NCI-H2196 (cell line): Measurements from ENCODE around the gene NECAB2.

Experiments used
- DNase-seq: peaks from one replicate; lab custom pipeline; 2025; ENCODE audit not compliant: unreplicated experiment; lab: John Stamatoyannopoulos, UW

Gene NECAB2

DNA sequence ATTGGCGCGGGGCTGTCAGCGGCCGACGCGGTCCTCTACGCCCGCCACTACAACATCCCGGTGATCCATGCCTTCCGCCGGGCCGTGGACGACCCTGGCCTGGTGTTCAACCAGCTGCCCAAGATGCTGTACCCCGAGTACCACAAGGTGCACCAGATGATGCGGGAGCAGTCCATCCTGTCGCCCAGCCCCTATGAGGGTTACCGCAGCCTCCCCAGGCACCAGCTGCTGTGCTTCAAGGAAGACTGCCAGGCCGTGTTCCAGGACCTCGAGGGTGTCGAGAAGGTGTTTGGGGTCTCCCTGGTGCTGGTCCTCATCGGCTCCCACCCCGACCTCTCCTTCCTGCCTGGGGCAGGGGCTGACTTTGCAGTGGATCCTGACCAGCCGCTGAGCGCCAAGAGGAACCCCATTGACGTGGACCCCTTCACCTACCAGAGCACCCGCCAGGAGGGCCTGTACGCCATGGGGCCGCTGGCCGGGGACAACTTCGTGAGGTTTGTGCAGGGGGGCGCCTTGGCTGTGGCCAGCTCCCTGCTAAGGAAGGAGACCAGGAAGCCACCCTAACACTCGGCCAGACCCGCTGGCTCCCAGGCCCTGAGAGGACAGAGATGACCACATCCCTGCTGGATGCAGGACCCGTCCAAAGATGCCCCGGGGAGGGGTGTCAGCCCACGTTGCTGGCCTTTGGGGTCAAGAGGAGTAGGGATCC lies 2.4 kb upstream of the NECAB2 start:
- no peak for DNase-seq

DNA sequence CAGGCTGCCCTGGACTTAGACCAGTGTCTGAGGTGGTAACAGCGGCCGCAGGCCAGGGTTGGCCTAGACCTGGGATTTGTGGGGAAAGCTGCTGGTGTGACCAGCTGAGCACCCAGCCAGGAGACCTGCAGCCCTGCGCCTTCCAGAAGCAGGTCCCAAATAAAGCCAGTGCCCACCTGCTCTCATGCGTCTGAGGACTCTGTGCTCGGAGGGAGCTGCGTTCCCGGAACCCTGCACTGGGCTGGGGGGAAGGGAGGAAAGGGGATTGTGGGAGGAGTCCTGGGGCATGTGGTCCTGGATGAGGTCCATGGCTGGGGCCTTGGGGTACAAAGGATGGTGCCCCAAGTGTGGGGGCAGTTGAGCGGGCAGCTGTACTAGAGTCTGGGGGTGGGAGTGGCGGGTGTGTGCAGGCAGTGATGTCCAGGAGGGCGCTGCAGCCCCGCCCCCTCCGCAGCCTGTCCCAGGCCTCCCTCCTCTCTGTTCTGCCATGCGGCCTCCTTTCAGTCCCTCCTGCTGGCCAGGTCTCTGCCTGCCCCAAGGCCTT lies 1.8 kb upstream of the NECAB2 start:
- DNase-seq: no peak

DNA sequence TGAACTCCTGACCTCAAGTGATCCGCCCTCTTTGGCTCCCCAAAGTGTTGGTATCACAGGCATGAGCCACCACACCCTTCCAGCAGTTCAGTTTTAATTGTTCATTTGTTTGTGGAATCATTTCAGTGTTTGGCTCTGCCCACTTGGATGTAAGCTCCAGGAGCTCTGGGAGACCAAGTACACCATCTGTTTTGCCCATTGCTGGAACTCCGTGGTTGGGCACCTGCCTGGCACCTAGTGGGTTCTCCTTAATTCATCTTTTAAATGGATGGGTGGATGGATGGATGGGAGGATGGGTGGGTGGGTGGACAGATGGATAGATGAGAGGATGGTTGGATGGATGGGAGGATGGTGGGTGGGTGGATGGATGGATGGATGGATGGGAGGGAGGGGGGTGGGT lies 953 bp upstream of the NECAB2 start:
- no peak for DNase-seq

DNA sequence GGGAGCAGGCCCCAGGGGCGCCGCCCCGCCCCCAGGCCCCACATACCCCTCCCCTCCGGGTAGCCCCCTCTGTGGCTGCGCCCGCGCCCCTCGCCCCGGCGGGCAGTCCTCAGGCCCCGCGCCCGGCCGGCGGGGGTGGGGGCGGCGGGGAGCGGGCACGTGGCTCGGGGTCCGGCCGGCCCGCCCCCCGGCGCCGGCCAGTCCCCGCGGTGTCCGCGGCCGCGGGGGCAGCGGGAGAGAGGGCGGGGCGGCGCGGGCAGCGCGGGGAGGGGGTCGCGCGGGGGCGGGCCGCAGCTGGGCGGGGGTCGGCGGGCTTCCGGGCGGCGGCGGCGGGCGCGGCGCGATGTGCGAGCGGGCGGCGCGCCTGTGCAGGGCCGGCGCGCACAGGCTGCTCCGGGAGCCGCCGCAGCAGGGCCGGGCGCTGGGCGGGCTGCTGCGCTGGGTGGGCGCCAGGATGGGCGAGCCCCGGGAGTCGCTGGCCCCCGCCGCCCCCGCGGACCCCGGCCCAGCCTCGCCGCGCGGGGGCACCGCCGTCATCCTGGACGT lies 335 bp downstream of the NECAB2 start:
- DNase-seq: no peak

DNA sequence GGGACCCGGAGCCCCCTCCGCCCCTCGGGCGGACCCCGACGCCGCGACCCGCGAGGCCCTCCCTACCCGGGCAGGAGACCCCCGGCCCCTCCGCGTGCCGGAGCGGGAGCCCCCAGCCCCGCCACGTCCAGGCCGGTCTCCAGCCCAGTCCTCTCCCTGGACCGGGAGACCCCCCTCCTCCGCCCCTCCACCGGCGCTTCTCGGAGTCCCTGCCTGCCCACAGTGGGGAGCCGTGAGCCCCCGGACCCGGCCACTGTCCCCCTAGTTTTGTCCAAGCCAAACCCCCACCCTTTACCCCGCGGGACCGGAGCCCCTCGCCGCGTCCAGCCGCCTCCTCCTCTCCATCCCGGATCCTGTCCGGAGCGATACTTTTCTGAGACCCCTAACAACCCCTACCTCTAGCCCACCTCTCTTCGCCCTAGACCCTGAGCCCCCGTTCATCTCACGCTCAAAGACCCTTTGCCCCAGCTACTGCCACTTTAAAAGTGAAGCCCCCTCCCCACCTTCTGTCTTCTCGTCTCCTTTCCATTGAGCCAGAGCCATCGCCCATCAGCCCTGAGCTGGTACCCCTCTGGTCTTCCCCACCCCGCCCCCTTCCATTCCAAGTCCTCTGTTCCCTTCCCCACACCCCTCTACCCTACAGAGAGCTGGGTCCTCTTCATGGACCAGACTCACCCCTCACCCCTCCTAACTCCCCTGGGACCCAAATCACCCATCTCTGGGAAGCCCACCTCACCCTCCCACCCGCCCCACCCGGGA lies 1.0 kb downstream of the NECAB2 start:
- no peak for DNase-seq

DNA sequence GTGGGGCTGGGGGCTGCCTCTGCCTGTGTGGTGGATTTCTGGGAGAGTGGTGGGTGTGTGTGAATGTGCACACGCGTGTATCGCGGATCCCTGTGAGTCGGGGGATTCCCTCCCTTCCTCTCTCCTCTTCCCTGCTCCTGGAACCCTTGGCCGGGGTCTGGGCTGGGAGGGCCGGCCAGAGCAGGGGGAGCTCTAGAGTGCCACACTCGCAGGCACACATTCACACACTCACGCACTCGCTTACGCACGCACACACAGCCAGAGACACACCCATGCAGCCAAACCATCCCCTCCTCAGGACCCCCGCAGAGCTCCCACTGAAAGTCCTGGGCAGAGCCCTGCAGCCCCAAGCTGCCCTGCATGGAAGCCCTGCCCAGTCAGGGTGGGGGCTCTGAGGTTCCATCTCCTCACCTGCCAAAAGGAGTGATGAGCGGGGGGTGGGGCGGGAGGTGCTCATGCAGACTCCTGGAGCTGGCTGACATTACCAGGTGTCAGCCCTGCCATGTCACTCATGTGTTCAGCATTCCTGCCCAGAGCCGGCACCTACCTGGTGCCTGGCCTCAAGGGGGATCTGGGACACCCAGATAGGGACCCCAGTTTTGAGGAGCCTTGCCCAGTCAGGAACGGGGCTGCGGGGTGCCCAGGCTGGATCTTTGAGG lies 1.9 kb downstream of the NECAB2 start:
- no peak for DNase-seq

DNA sequence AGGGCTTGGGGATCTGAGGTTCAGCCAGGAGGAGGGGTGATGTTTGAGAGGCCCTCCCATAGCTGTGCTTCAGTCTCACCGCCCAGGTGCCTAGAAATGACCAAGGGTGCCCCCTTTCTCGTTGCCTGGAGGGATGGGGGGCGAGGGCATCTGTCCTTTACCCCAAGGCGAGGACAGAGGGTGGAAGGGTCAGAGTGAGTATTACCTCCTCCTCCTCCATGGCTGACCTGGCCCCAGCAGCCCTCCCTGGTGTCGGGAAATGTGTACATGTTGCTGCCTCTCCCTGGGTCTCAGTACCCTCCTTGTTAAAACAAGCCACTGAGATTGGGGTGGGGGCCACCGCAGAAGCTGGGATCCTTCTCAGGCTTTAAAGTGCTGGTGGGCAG lies 2.4 kb downstream of the NECAB2 start:
- DNase-seq: no peak

DNA sequence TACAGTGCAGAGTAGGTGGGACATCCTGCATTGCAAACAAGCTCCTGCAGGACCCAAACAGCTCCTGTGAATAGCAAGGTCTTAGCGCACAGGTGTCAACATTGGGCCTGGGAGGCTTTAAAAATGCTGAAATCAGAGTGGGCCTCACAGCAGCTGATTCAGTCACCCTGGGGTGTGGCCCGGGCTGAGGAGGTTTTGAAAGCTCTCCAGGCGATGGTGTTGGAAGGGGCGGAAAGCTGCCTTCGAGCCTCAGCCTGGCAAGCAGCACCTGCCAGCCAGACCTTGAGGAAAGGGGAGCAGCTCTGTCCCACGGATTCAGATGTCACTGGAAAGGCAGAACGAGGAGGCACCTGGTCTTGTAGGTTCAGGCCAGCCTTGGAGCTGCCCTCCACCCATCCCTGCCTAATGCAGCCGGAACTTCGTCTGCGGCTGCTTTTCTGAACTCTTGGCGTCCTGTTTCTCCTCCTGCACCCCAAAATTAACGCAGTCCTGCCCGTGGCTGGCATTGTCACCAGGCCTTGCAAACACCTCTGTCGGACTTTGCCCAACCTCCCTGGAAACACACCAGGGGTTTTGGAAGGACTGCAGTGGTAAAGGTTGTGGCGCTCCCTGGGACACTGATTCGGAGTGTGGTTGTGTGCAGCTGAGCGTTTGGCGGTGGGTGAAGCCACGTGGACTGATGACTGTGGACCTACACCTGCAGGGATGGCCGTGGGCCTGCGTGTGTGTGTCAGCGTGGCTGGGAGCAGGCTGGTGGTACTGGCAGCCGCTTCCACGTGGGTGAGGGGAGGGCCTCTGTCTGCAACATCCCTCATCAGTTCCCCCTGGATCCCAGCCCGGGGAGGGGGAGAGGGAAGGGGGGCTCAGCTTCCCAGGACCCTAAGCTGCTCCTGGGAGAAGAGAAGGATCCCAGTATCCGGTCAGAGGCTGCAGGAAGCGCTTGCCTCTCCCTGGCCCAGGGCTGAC lies 3.4 kb downstream of the NECAB2 start:
- DNase-seq: no peak

DNA sequence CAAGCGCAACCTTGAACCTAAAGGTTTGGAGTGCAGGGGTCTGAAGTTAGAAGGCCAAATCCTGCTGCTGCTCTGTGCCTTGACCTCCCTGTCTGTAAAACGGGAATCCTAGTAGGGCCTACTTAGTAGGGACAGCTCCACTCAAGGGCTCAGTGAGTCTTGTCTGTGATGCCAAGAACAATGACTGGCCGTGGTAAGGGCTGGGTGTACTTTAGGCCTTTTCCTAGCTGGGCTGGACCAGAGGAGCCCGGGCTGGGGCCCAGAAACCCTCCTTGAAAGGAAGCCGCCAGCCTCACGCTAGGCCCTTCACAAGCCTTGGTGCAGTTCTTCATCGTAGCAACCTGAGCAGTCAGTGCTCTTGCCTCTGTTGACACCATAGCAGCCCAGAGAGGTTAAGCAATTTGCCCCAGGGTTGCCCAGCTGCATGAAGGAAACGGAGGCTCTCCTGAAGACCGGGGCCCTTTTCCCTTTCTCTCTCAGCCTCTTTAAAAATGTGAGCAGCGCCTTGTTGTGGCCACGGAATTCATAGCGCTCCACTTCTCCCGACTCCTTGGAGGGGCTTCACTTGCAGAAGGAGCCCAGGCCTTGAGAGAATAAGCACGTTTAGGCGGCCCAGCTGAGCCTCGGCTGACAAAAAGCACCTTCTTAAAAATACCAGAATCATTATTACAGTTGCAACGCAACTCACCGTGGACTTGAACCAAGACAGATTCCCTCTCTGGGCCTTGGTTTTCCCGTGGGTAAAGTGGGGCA lies 4.4 kb downstream of the NECAB2 start:
- no peak for DNase-seq

DNA sequence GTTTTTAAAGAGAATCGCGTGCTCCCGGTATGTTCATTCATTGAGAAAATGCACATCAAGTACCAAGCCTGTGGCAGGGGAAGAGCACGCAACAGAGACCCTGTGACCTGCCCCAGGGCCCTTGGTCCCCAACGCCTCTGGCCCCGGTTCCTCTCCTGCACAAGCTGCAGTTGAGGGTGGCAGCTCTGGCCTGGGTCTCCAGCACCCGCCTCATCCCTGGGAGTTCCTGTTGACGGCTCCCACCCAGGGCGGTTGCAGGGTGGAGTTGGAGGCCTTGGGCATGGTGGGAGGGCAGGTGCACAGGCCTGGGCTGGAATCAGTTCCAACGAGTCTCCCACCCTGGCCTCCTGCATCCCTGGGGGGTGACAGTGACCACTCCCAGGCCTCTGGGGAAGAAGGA lies 5.0 kb downstream of the NECAB2 start:
- no peak for DNase-seq

DNA sequence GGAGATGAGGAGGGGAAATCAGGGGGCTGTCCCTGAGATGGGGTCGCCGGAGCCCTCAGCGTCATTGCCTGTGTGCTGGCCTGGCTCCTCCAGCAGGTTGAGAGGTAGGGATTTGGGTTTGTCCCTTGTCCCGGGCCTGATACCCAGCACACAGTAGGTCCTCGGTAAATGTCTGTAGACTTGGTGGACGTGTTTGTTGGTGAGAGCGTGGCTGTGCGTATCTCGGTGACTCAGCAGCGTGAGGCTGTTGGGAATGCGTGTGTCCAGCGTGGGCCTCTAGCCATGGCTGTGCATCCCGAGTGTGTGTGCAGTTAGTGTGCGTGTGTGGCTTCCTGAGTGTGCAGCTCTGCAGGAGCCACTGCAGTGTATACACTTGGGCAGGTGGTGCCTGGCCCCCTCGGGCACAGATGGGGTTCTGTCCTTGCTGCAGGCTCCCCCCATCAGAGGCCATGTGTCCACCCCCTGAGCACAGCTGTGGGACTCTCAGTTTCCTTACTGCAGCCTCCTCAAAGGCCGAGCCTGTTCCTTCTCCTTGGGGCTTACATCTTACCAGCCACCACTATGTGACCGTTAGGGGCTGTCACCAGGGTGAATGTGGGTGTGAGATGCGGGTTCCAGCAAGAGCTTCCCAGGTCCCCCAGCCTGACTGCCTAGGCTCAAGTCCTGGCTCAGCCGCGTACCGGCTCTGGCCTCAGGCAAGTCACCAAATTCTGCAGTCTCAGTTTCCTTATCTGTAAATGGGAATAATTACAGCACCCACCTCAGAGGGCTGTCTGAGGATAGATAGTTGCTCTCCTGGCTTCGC lies 5.7 kb downstream of the NECAB2 start:
- no peak for DNase-seq

DNA sequence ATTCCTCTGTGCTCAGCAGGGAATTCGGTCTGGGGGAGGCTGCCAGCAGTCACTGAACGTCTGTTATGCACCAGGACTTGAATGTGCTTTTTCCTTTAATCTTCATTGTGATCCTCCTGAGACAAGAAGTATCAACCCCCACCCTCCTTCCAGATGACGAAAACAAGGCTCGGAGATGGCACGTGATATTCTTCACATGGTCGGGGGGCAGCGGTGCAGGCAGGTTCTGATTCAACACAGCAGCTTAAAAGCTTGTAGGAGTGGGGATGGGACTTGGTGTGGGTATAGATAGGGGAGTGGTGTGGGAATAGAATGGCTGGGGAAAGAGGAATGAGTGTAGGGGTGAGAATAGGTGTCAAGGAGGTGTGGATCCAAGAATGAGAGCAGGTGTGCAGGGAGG lies 6.4 kb downstream of the NECAB2 start:
- DNase-seq: no peak

DNA sequence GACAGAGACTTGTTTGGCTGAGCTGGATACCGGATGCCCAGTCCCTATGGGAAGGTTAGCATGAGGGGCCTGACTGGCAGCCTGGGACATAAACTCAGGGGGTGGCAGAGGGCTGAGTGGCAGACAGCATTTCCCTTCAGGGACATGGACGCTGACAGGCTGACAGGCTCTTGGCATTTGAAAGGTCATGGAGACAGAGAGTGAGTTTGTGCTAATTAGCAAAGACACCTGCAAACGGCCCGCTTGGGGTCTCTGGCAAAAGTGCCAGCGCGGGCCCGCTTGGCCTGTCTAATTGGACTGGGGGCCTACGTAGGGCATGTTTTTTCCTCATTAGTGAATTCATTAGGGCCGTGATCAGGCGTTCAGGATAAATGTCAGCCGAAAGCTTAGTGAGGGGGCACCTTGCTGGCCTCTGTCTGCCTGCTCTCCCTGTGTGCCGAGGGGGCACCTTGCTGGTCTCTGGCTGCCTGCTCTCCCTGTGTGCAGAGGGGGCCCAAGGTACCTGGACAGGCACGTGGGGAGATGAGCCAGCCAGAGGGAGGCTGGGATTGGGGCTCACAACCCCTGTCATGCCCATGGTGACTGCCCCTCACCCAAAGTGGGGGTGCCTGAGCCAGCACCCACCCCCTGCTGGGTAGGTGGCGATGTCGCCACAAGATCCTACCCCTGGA lies 7.7 kb downstream of the NECAB2 start:
- no peak for DNase-seq

DNA sequence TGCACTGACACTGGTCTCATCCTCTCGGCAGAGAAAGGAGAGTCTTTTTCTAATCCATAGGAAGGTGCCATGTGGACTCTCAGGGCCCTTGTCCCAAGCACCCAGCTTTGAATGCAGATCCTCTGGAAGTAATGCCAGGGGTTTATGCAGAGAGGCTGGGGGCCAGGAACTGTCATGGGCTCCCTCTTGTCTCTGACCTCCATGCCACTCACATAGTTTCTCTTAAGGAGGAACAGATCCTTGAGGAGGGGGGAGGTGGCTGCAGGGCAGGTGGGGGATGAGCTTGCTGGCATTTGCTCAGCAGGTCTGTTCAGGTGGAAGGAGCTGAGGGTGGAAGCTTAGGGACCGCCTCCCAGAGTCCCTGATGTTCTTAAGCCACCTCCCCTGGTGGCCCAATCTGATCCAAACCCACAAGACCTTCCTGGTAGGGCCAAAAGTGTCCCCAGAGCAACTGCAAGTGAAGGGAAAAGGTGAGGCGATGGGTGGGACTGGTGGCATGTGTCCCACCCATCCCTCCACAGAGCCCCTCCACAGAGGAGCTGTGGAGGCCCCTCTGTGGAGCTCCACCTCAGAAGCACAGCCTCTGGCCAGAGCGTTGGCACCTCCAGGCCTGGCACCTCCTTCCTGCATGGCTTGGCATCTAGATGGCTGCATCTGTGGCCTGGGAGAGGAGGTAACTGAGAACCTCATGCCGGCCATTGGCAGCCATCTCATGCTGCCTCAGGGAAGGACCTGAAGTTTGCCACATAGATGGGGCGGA lies 9.2 kb downstream of the NECAB2 start:
- no peak for DNase-seq

DNA sequence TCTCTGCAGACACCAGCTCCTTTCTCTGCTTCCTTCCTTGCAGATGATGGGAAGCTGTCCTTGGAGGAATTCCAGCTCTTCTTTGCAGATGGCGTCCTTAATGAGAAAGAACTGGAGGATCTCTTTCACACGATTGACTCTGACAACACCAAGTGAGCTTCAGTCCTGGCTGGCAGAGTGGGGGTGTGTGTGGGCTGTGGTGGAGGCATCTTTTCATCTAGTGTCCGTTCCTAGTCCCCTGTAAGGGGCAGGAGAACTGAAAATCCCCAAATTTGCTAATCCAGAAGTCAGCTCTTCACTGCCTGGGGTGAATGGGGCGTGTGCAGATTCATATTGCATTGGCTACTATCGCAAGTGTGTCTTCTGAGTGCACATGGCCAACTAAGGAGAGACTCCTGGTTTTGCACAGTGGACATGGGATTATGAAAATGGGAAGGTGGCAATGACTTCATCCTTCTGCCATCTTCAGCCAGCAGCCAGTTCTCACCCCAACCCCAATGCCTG lies 10.4 kb downstream of the NECAB2 start:
- DNase-seq: no peak

DNA sequence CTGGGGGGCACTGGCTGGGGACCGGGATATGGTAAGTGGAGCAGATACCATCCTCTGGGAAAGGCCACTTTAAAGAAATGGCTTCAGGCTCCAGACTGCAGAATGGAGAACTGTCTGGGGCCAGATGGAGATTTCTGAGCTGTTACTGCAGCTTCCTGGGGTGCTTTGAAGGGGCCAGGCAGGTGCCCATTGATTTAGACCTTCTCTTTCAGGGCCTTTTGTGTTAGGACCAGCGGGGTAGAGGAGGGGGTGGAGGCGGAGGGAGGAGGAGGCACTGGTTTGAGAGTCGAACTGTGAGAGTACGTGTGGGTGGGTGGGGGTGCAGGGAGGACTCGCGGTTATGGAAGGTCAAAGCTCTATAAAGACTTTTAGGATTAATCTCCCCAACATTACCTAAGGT lies 11.4 kb downstream of the NECAB2 start:
- DNase-seq: no peak

DNA sequence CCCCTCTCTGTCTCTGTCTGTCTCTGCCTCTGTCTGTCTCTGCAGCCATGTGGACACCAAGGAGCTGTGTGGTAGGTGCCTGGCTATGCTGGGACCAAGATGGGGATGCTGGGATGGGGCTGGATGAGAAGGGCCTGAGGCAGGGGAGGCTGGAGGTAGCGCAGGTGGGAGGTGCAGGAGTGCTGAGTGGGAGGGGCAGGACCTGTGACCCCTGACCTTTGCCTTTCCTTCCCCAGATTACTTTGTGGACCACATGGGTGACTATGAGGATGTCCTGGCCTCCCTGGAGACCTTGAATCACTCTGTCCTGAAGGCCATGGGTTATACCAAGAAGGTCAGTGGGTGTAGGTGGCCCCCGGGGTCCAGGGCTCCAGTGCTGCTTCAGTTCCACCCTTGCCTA lies 12.8 kb downstream of the NECAB2 start:
- no peak for DNase-seq

DNA sequence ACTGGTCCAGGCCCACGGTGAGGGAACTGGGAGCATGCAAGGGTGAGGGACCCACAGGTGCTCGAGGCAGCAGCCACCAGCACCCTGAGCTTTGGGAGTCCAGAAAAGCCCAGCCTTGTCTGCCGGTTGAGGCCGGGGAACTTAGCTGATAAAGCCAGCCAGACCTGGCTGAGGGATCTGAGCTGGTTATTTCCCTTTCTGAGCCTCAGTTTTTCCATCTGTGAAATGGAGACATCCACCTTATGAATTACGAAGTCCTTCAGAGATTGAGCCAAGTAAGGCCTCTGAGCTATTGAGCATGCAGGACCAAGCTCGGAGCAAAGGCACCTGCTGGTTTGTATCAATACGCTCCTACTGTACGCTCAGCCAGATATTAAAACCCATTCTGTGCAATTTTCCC lies 13.8 kb downstream of the NECAB2 start:
- DNase-seq: no peak
